Testis (tissue), 2 donors: ENCODE measurements around the gene IL22.

Source experiments
- POLR2A ChIP-seq: fragments of 450-650 bp; IDR thresholded peaks from one replicate; pipeline ENCODE4 v1.6.1; 2017; ENCODE audit warnings: antibody characterized with exemption, mild to moderate bottlenecking, moderate library complexity
- TF ChIP-seq, protein P1 (sequence below), 3 experiments: fragments of 450-650 bp in 2 of 3; fragments of 200-600 bp in 1 of 3; sonication (generic) in 1 of 3; IDR thresholded peaks; one replicate each; pipeline ENCODE4 v1.5.1; 2016 to 2019; ENCODE audit warnings: antibody characterized with exemption in 3 of 3, mild to moderate bottlenecking in 2 of 3, moderate library complexity in 1 of 3

- TF ChIP-seq POLR2A: no peak
- TF ChIP-seq, protein P1, sequence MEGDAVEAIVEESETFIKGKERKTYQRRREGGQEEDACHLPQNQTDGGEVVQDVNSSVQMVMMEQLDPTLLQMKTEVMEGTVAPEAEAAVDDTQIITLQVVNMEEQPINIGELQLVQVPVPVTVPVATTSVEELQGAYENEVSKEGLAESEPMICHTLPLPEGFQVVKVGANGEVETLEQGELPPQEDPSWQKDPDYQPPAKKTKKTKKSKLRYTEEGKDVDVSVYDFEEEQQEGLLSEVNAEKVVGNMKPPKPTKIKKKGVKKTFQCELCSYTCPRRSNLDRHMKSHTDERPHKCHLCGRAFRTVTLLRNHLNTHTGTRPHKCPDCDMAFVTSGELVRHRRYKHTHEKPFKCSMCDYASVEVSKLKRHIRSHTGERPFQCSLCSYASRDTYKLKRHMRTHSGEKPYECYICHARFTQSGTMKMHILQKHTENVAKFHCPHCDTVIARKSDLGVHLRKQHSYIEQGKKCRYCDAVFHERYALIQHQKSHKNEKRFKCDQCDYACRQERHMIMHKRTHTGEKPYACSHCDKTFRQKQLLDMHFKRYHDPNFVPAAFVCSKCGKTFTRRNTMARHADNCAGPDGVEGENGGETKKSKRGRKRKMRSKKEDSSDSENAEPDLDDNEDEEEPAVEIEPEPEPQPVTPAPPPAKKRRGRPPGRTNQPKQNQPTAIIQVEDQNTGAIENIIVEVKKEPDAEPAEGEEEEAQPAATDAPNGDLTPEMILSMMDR (IDR thresholded peaks at IDR 0.05): no peak
These were observed 28.1 kb upstream of the IL22 start for GRCh38 chr12:68281322-68282077.
